Fibroblast of skin of back (primary cell): Measurements from ENCODE around the gene M1AP. TPM values are rescaled to one million over a fixed set of nuclear protein-coding genes. Genes with fewer than 3 reads are reported as not detected.
A peak's percentile ranks its signal among the peaks of the same experiment; 100 is the strongest.

Experiments
- DNase-seq: peaks from one replicate; pipeline ENCODE4 v3.0.0-alpha.2; 2013
- polyA plus RNA-seq, 2 experiments: library from polyadenylated mRNA; unstranded; fragments of 120-200 nt; gene quantifications; one replicate each; pipeline ENCODE4 v1.2.1, GENCODE V29; 2013; ENCODE audit not compliant: insufficient read length in 2 of 2

M1AP gene, protein sequence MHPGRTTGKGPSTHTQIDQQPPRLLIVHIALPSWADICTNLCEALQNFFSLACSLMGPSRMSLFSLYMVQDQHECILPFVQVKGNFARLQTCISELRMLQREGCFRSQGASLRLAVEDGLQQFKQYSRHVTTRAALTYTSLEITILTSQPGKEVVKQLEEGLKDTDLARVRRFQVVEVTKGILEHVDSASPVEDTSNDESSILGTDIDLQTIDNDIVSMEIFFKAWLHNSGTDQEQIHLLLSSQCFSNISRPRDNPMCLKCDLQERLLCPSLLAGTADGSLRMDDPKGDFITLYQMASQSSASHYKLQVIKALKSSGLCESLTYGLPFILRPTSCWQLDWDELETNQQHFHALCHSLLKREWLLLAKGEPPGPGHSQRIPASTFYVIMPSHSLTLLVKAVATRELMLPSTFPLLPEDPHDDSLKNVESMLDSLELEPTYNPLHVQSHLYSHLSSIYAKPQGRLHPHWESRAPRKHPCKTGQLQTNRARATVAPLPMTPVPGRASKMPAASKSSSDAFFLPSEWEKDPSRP
- 0.20 TPM for polyA plus RNA-seq (2013, experiment 1 of 2; ENCODE audit: insufficient read length)
- not detected for polyA plus RNA-seq (2013, experiment 2 of 2; ENCODE audit: insufficient read length)

GRCh38 chr2:74648009-74648443, at the start of gene M1AP:
Gene M1AP (minus strand): TSS chr2:74648330. CDS start chr2:74640275, 8,055 bp downstream.
- DNase-seq: no peak

- peak; percentile 66 for DNase-seq
These were observed 48.7 kb upstream of the M1AP start for GRCh38 chr2:74696829-74697228.

DNA sequence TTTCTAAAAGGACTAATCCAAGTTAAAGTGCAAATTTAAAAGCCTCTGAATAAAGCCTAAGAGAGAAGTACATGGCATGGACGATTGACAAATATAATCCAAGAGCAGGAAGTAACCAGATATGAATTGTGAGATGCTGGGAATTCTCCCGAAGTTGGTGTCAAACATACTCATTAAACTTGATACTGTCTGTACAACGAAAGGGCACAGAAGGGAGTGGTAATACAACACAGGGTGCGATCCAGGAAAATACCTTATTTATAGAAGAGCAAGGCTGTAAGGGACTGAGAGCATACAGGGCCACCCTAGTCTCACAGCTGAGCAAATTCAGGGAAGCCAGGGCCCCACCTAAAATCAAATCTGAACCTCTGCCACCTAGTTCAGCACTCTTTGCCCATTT, 47.5 kb upstream of the M1AP start:
- DNase-seq: no peak

DNA sequence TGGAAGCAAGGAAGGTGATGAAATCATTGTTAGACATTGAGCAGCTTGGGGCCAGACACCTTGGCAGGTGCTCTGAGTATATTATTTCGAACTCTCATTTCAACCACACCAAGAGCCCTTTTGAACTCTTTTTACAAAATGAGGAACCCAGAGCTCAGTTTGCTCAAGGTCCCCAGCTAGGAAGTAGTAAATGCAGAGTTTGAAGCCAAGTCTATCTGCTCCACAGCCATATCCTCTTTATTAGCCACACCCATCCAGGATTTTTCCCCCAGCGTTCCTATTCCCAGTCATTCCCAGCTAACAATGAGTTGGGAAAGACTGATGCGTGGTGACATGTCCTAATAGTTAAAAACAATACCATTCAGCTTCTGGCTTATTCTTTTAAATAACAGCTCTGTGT, 46.2 kb upstream of the M1AP start:
- no peak for DNase-seq

DNA sequence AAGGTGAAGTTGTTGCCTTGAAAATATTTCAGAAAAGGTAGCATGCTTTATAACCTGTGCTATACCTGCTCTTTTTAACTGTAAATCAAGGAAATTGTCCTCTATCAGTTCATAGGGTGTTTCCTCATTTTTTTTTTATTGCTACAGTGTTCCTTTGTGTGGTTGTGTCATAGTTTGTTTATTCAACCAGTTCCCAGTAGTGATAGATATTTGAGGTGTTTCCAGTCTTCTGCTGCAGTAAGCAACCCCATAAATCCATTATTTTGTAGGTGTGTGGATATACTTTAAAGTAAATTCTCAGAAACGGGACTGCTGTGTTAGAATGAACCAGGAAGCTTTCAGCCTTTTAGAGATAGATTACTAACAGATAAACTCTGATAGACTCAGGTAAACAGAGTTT, 45.5 kb upstream of the M1AP start:
- DNase-seq: no peak

- DNase-seq: no peak
These were observed 45.1 kb upstream of the M1AP start for GRCh38 chr2:74693213-74693612.

DNA sequence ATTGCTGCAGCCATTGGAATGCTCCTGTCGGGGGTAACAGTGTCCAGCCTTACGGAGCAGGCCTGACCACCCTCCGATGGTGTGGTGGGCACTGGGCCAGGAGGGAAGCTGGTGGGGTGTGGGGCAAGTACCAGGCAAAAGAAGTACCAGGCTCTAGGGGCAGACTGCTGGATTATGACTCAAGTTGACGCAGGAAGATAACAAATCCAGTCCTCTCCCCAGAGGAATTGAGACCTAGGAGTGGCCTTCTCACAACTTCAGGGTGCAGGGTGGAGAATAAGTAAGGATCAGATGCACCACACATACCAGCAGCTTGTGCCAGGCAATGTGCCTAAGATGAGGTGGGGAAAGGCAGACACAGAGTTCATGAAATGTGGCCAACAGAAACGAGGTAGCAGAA, 43.8 kb upstream of the M1AP start:
- peak; percentile 14 for DNase-seq

GRCh38 chr2:74690571-74690970, 42.4 kb upstream of the M1AP start:
- DNase-seq: peak; percentile 66

DNA sequence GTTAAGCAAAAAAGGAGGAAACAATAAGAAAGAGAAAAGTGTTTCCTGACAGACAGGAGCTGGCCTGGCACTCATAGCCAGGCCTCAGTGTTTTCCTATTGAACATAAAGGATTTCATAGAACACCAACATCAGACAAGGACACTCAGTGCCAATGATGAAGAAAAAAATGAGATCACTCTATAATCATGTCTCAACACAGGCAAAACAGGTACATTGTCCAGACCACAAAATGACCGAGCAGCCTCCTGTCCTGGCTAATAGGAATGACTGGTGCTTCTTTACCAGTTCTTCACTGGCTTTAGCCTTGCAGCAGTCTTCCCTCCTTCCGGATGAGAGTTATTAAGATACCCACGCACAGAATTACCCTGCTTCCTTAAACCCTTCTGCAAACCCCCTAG, 41.5 kb upstream of the M1AP start:
- DNase-seq: no peak

DNA sequence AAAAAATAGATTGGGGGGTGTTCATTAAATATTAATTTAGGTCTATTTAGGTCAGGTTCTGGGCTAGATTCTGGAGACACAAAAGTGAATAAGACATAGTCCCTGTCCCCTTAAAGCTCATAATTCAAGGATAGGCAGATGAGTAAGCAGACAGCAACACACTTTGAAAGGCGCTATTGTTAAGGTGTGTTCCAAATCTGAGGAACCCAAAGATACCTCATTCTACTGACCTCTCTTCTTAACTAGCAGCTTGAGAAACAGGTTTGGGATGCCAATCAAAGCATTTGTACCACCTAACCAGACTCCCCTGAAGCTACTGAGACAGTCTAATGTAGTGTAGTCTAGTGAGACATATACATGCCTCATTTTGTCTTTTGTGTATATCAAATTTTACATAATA, 40.8 kb upstream of the M1AP start:
- no peak for DNase-seq

DNA sequence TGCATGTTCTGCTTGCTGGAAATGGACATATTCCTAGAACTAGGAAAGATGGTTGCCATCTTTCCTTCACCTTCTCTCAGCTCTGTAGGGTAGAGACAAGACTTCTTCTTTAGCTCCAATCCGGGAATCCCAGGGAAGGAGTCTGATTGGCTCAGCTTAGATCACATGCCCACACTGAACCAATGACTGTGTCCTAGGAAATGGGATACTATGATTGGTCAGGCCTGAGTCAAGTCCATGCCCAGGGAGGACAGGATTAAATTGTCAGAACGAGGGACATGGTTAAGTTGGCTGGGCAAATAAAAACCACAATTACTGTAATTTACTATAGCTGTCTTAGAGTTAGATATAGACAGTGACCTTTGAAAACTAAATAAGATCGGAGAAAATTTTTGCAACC, 37.3 kb upstream of the M1AP start:
- DNase-seq: no peak

DNA sequence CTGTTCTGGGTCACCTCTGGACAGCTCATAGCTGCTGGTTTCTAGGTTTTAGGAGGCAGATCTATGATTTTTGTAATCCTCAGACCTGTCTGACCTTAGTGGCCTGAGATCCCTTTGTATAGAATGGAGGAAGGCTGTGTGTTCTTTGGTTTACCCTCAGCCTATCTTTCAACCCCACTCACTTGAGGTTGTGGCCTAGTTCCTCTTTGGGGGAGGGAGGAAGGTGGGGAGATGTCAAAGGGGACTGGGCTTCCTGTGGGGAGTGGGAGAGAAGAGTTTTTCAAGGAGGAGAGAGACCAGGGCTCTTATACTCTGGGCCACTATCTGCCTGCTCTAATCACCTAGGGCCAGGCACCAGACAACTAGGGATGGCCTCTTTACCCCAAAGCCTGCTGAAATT, 34.4 kb upstream of the M1AP start:
- no peak for DNase-seq

GRCh38 chr2:74679615-74680014, 31.5 kb upstream of the M1AP start:
- no peak for DNase-seq

- no peak for DNase-seq
These were observed 28.2 kb upstream of the M1AP start for GRCh38 chr2:74676331-74676730.

DNA sequence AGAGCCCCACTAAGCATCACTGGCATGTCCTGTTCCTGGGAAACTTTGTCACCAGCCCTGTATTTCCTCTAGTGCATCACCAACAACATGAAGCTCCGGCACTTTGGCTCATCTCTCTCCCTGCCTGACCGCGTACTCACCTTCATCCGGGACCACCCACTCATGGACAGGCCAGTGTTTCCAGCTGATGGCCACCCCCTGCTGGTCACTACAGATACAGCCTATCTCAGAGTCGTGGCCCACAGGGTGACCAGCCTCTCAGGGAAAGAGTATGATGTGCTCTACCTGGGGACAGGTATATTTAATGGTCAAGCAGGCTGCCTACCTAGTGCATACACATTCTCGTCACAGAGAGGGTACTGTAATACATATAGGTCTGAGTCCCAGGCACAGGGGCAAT, 27.0 kb upstream of the M1AP start:
- DNase-seq: no peak

- no peak for DNase-seq
These were observed 25.8 kb upstream of the M1AP start for GRCh38 chr2:74673826-74674528.

DNA sequence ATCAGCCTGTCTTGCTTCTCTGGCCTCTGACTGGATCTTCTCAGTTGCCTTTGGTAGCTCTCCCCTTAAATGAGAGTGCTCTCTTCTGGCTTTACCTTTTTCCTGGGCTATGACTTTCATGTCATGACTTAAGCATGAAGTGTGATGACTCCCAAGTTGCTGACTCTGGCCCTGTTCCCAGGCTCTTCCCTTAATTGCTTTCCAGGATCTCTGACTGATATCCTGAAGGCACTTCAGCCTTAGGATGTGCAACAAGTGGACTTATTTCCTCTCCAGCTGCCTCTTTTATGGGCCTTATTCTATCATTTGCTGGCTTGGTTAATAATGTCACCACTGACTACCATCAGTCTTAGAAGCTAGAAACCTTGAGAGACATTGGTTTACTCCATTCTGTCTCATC, 23.3 kb upstream of the M1AP start:
- peak; percentile 58 for DNase-seq

- no peak for DNase-seq
These were observed 22.1 kb upstream of the M1AP start for GRCh38 chr2:74670263-74670662.

DNA sequence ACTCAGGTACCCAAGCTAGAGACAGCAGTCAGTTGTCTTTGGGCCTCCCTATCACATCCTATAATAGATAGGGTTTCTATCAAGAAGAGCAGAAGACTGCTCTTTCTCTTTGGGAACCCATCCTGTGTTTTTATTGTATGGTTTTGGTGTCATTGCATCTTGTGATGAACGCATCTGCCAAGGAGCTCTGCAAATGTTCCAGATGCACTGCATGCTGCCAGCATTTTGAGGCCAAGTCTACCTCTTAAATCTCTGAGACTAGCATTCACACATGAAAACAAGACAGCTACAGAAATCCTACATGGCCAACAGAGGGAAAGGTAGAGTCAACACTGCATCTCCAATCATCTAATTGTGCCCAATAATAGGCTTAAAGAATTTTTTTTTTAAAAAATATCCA, 20.0 kb upstream of the M1AP start:
- DNase-seq: no peak

GRCh38 chr2:74659462-74659861, 11.3 kb upstream of the M1AP start:
- DNase-seq: no peak

DNA sequence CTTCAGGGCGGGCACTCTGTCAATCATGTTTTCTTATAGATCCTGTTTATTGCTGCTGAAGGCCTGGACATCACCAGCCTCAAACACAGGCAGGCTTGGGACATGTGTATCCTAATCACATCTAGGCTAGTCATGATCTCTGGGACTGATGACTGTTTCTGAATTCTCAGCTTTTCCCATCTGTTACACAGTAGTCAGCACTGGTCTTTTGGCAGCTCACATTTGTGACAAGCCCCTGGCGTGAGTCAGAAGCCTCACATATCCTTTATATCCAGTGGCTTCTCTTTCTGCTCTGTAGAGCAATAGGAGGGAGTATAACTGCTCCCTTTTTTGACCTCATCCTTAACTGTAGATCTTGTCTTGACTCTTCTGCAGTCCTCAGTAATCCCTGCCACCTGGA, 10.4 kb upstream of the M1AP start:
- peak; percentile 69 for DNase-seq

DNA sequence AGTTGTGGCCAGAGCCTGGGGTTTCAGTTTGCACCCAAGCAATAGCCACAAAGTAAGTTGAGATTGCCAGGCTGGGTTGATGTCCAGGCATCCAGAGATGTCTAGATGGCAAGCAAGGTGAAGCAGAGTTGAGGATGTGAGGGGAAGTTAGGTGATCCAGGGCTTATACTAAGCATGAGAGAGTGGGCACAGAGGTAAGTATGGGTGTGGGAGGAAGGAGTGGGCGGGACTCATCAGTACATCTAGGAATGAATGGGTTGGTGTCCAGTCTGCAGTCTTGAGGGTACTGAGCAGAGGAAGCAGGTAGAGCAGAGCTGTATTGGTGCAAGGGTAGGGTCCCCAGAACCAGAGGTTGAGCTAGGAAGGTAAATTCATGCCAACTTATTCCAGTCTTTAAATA, 7.4 kb upstream of the M1AP start:
- no peak for DNase-seq

DNA sequence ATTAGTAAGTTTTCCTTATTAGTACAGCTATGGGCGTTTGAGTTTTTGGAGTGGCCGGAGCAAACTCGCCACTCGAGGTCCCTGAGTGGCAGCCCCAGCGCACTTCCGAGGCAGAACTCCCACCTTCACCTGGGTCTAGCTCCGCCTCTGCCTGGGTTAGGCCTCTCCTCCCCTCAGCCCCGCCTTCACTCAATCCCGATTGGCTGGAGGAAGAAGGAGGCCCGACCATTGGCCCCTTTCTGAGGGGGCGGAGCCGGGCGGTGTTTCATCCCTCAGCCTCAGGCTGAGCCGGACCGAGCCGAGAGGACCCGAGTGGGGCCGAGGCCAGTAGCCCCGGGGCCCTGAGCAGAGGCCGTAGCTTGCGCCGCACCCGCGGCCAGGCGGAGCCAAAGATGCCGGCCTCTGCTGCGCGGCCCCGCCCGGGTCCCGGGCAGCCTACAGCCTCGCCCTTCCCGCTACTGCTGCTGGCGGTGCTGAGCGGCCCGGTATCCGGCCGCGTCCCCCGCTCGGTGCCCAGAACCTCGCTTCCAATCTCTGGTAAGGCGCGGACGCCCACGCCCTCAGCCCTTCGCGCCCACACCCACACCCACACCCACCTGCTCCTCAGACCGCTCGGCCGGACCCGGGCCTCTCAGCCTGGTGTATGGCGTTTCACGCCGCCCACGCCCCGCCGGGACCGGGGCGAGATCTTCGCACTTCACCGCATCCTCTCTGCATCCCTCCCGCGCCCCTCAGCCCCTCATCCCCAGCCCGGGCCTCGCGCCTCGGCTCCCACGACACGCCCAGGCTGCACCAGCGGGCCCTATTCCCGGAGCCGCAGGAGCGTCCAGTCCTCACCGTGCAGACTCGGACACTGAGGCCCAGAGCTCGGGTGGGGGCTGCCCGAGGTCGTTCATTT, 6.1 kb upstream of the M1AP start, which contains the start of gene SEMA4F:
TSS of gene SEMA4F (plus strand) at position 263 of the 898 bp plus-strand sequence. CDS start at position 393, 130 bp downstream.
- peak; percentile 95 for DNase-seq
